GM12875 (cell line): ENCODE results near the gene TATDN2.

ENCODE experiments used
- H3K4me3 ChIP-seq: one replicate; pipeline ENCODE4 v1.5.1; 2011; ENCODE audit warnings: low read depth, low read length, control low read depth
- CTCF ChIP-seq: IDR thresholded peaks from 2 replicates; pipeline ENCODE4 v1.5.1; 2011; ENCODE audit warnings: low read depth, mild to moderate bottlenecking, control low read depth, inconsistent platforms, low read length, moderate library complexity, borderline replicate concordance; ENCODE audit not compliant: insufficient read depth

Gene TATDN2

GRCh38 chr3:10280571-10280970 lies 32.3 kb downstream of the TATDN2 start:
- no peak for TF ChIP-seq CTCF
- H3K4me3 ChIP-seq = no peak overlapping the region

GRCh38 chr3:10281951-10282350 lies 33.7 kb downstream of the TATDN2 start:
- no peak overlapping the region for H3K4me3 ChIP-seq
- TF ChIP-seq CTCF = no peak

- TF ChIP-seq CTCF = no peak
- H3K4me3 ChIP-seq = no peak overlapping the region
Observed at GRCh38 chr3:10283638-10284037, 35.4 kb downstream of the TATDN2 start.

- no peak for TF ChIP-seq CTCF
- H3K4me3 ChIP-seq = no peak overlapping the region
Observed at GRCh38 chr3:10284496-10284895, 36.2 kb downstream of the TATDN2 start.

GRCh38 chr3:10285272-10286132 lies 37.2 kb downstream of the TATDN2 start:
- H3K4me3 ChIP-seq = no peak overlapping the region
- TF ChIP-seq CTCF = no peak

GRCh38 chr3:10286133-10286524 lies 37.9 kb downstream of the TATDN2 start:
- TF ChIP-seq CTCF = no peak
- H3K4me3 ChIP-seq = no peak overlapping the region
